Endothelial cell of umbilical vein (primary cell): Measurements from ENCODE around the gene EVX1. TPM values are rescaled to one million over a fixed set of nuclear protein-coding genes. Genes with fewer than 3 reads are reported as not detected.

Experiments used
- BruUV-seq: library from RNA; stranded (reverse); fragments of 400-500 nt; replicated peaks from 2 replicates; lab custom pipeline; 2021; lab: Mats Ljungman, UMichigan
- CTCF ChIA-PET: fragments of 300-600, 350-600 bp; sonication (Branson Sonifier 250); formaldehyde crosslinking; loops from one replicate; lab custom pipeline; 2021; ENCODE audit warnings: antibody characterized with exemption, inconsistent platforms; lab: Charles Lee
- POLR2A ChIA-PET: fragments of 300-600, 350-600 bp; sonication (Branson Sonifier 250); formaldehyde crosslinking; loops from one replicate; lab custom pipeline; 2021; ENCODE audit warnings: antibody characterized with exemption, inconsistent platforms; lab: Charles Lee
- DNase-seq: peaks from one replicate; pipeline ENCODE4 v3.0.0-alpha.2; 2011; ENCODE audit warnings: low read depth, low spot score
- FAIRE-seq: peaks from 2 replicates; lab custom pipeline; 2011; peaks lifted over from hg19 to GRCh38; lab: Jason Lieb, UNC
- H2AFZ ChIP-seq: 2 replicates; pipeline ENCODE4 v1.6.0; 2012; ENCODE audit warnings: low read depth, low read length, control low read depth, inconsistent platforms
- H3K27ac ChIP-seq: 2 replicates; pipeline ENCODE4 v1.5.1; 2011; ENCODE audit warnings: low read depth, mild to moderate bottlenecking, control low read depth, low read length, moderate library complexity; ENCODE audit not compliant: insufficient read depth
- H3K27me3 ChIP-seq, 2 experiments: 2 replicates each; pipeline versions ENCODE4 v1.6.0 to v1.6.1; 2011; ENCODE audit warnings: low read length in 2 of 2, mixed read lengths in 1 of 2; ENCODE audit not compliant: control insufficient read depth in 2 of 2, insufficient read depth in 2 of 2
- H3K36me3 ChIP-seq, 2 experiments: 2 replicates in 1 of 2; 3 replicates in 1 of 2; pipeline ENCODE4 v1.5.1; 2011; ENCODE audit warnings: low read length in 2 of 2, mild to moderate bottlenecking in 1 of 2, moderate library complexity in 1 of 2; ENCODE audit not compliant: control insufficient read depth in 2 of 2, insufficient read depth in 2 of 2; ENCODE audit errors: extremely low read depth in 1 of 2
- H3K4me1 ChIP-seq: 3 replicates; pipeline ENCODE4 v1.5.1; 2011; ENCODE audit warnings: mild to moderate bottlenecking, low read length; ENCODE audit not compliant: control insufficient read depth, insufficient read depth; ENCODE audit errors: extremely low read depth
- H3K4me2 ChIP-seq: 2 replicates; pipeline ENCODE4 v1.6.1; 2011; ENCODE audit warnings: low read length, control low read depth, mixed read lengths; ENCODE audit not compliant: insufficient read depth
- H3K4me3 ChIP-seq, 3 experiments: fragments of 200-600 bp in 1 of 3; sonication (generic), shearing (Covaris generic) in 1 of 3; replicated peaks in 1 of 3; 2 replicates each; pipeline ENCODE4 v1.5.1; 2011 to 2016; ENCODE audit warnings: control low read depth in 3 of 3, low read length in 3 of 3, mild to moderate bottlenecking in 2 of 3, inconsistent platforms in 1 of 3, low read depth in 1 of 3, moderate library complexity in 1 of 3; ENCODE audit not compliant: insufficient read depth in 1 of 3
- H3K79me2 ChIP-seq: 2 replicates; pipeline ENCODE4 v1.6.0; 2012; ENCODE audit warnings: low read length, inconsistent platforms; ENCODE audit not compliant: control insufficient read depth, insufficient read depth
- H3K9ac ChIP-seq: replicated peaks from 2 replicates; pipeline ENCODE3; 2011; ENCODE audit warnings: low read length, control low read depth; ENCODE audit not compliant: insufficient read depth; ENCODE audit errors: extremely low read depth
- H3K9me1 ChIP-seq: replicated peaks from 3 replicates; pipeline ENCODE4 v1.6.0; 2011; ENCODE audit warnings: mild to moderate bottlenecking, low read length; ENCODE audit not compliant: control insufficient read depth, insufficient read depth; ENCODE audit errors: extremely low read depth
- H3K9me3 ChIP-seq: replicated peaks from 2 replicates; pipeline ENCODE4 v1.5.1; 2012; ENCODE audit warnings: low read length, inconsistent platforms; ENCODE audit not compliant: control insufficient read depth, insufficient read depth
- H4K20me1 ChIP-seq: replicated peaks from 2 replicates; pipeline ENCODE3; 2011; ENCODE audit warnings: mild to moderate bottlenecking, low read length; ENCODE audit not compliant: control insufficient read depth, insufficient read depth; ENCODE audit errors: extremely low read depth
- EZH2 ChIP-seq: IDR thresholded peaks from 2 replicates; pipeline ENCODE4 v1.6.1; 2012; ENCODE audit warnings: borderline replicate concordance, low read depth, mild to moderate bottlenecking, moderate library complexity, low read length, inconsistent platforms; ENCODE audit not compliant: severe bottlenecking
- FOS ChIP-seq: IDR thresholded peaks from 2 replicates; pipeline ENCODE4 v1.6.1; 2011; ENCODE audit warnings: mild to moderate bottlenecking, low read length, moderate library complexity, borderline replicate concordance; ENCODE audit not compliant: insufficient read depth
- GATA2 ChIP-seq: IDR thresholded peaks from 2 replicates; pipeline ENCODE4 v1.7.0; 2011; ENCODE audit warnings: low read depth, mild to moderate bottlenecking, moderate library complexity, mixed read lengths, low read length; ENCODE audit not compliant: insufficient read length, insufficient read depth
- JUN ChIP-seq: IDR thresholded peaks from 2 replicates; pipeline ENCODE4 v1.6.1; 2011; ENCODE audit warnings: borderline replicate concordance, low read depth; ENCODE audit not compliant: insufficient read length, insufficient read depth
- MYC ChIP-seq: IDR thresholded peaks from one replicate; pipeline ENCODE4 v1.6.1; 2011; ENCODE audit warnings: mild to moderate bottlenecking, low read depth, low read length
- POLR2A ChIP-seq: IDR thresholded peaks from 2 replicates; pipeline ENCODE4 v1.6.1; 2012; ENCODE audit warnings: low read depth, mild to moderate bottlenecking, control low read depth, low read length
- POLR2AphosphoS5 ChIP-seq: IDR thresholded peaks from 2 replicates; pipeline ENCODE4 v1.6.1; 2012; ENCODE audit warnings: low read depth, mild to moderate bottlenecking, control low read depth, low read length, moderate library complexity; ENCODE audit not compliant: insufficient read depth
- dilution Hi-C: fragments of 300-500 bp; cut with MboI; formaldehyde crosslinking; loops from one replicate; pipeline ENCODE4 v1.15.0; 2019; ENCODE audit warnings: low sequenced_read_pairs; ENCODE audit not compliant: extremely low pct_ligation_motif_present
- intact Hi-C: fragments of 100-400 bp; cut with micrococcal nuclease; formaldehyde crosslinking; loops from one replicate; pipeline ENCODE4 v1.10.0; 2022
- polyA plus RNA-seq, 4 experiments: library from polyadenylated mRNA; depleted of rRNA in 3 of 4; stranded (reverse) in 3 of 4; unstranded in 1 of 4; fragments of >200 nt; gene quantifications; 2 replicates each; pipeline versions ENCODE4 v1.2.1 to v1.2.3, GENCODE V29; 2011 to 2012; ENCODE audit warnings: missing spikeins in 1 of 4
- total RNA-seq: library from RNA; stranded (reverse); gene quantifications from 2 replicates; pipeline ENCODE4 v1.2.3, GENCODE V29; 2021
- TF ChIP-seq, protein P1 (sequence below), 2 donors: IDR thresholded peaks; 1 replicate in 1 of 2; 2 replicates in 1 of 2; pipeline ENCODE4 v1.5.1; 2011; ENCODE audit warnings: low read length in 2 of 2, mild to moderate bottlenecking in 2 of 2, moderate library complexity in 2 of 2, control low read depth in 1 of 2, inconsistent platforms in 1 of 2, low read depth in 1 of 2; ENCODE audit not compliant: insufficient read depth in 1 of 2; ENCODE audit errors: extremely low read depth in 1 of 2
- TF ChIP-seq, protein P2 (sequence below): IDR thresholded peaks from 2 replicates; pipeline ENCODE4 v1.6.1; 2011; ENCODE audit not compliant: insufficient read depth, insufficient read length

The EVX1 gene
- total and polyA plus RNA-seq, 2 donors (not counting 3 experiments of a cell fraction or from before 2014, with no cell fraction given) = not detected

DNA sequence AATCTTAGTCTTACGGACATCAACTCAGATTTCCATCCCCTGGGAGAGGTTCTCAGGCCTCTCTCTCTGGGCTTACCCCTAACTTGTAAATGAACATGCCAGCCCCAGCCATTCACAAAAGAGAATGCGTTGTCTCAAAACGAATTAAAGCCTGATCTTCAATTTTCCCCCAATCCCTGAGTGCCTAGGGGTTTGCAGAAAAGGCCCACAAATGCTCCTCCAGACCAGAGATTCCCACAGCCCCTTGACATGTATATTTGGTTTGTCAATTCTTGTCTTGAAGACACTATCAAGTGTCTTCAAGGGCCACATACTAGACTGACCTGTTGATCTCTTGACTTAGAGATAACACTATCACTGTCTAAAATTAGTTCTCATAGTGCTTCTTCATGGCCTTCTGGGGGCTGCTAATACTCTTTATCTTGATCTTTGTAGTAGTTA, 30.8 kb upstream of the EVX1 start:
- Histone ChIP-seq H3K9me1 (no peaks in the 10 kb centered on the region), H3K4me3 (no peak overlapping the region), H3K4me1 (peaks cover 12% of the 10 kb centered on the region), H3K36me3 (no peaks in the 10 kb centered on the region), H3K9me3 (no peaks in the 10 kb centered on the region), H3K27ac (no peak overlapping the region), H2AFZ (no peak overlapping the region), H3K9ac (no peak overlapping the region), H3K27me3 (peaks cover 72 to 75% of the 10 kb centered on the region in 2 experiments), H4K20me1 (no peaks in the 10 kb centered on the region), H3K79me2 (no peaks in the 10 kb centered on the region), H3K4me2 (no peak overlapping the region)
- no peak for DNase-seq
- intact Hi-C loops (loop anchor here (2.0 to 5.0 kb wide), 2 partner anchors 13 to 866 kb away; no protein-coding TSS in a partner anchor), dilution Hi-C loops (no loop called here)
- CTCF ChIA-PET = interaction anchor here (0.7 to 2.7 kb wide), 15 partner anchors 9 to 885 kb away, joined by 3 to 30 read pairs (median 4); partner anchors contain the start of gene HOXA13
- BruUV-seq = no TSS peak
- FAIRE-seq = no peak
- POLR2A ChIA-PET = no interaction called here
- TF ChIP-seq, protein P1, sequence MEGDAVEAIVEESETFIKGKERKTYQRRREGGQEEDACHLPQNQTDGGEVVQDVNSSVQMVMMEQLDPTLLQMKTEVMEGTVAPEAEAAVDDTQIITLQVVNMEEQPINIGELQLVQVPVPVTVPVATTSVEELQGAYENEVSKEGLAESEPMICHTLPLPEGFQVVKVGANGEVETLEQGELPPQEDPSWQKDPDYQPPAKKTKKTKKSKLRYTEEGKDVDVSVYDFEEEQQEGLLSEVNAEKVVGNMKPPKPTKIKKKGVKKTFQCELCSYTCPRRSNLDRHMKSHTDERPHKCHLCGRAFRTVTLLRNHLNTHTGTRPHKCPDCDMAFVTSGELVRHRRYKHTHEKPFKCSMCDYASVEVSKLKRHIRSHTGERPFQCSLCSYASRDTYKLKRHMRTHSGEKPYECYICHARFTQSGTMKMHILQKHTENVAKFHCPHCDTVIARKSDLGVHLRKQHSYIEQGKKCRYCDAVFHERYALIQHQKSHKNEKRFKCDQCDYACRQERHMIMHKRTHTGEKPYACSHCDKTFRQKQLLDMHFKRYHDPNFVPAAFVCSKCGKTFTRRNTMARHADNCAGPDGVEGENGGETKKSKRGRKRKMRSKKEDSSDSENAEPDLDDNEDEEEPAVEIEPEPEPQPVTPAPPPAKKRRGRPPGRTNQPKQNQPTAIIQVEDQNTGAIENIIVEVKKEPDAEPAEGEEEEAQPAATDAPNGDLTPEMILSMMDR (IDR thresholded peaks at IDR 0.05; ENCODE audit: extremely low read depth in 1 of 2, insufficient read depth in 1 of 2, low read depth in 1 of 2, low read length in 2 of 2) = no peak
- TF ChIP-seq GATA2 = no peak
- no peak for TF ChIP-seq FOS
- TF ChIP-seq, protein P2, sequence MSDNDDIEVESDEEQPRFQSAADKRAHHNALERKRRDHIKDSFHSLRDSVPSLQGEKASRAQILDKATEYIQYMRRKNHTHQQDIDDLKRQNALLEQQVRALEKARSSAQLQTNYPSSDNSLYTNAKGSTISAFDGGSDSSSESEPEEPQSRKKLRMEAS = no peak
- no peak for TF ChIP-seq EZH2
- TF ChIP-seq JUN = no peak
- TF ChIP-seq MYC = no peak
- no peak for TF ChIP-seq POLR2A
- TF ChIP-seq POLR2AphosphoS5 = no peak
